Measurements from ENCODE around the gene DMD. TPM values are rescaled to one million over a fixed set of nuclear protein-coding genes. Genes with fewer than 3 reads are reported as not detected.

Gene DMD
- total RNA-seq, 2 donors from 2014 or later = 1.4 to 7.5 TPM

DNA sequence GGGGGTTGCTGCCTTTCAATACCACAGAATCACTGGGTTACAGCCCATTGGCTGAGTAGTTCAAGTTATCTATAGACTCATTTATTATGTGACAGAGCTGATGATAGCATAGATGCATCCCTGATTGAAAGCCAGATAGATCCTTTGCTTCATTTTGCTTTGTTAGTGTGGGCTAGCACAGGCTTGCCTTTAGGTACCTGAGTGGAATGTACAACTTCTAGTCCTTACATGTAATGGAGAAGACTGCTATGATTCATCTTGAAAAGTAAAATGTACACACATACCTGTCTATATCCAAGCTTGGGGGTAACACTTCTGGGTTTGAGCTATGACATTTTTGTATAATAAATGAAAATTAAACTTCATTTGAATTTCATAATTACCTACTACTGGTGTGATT, 1913.5 kb downstream of the DMD start:
- no peaks in the 10 kb centered on the region for H3K36me3 Mint-ChIP-seq (ENCODE audit: low read depth)
- no peak overlapping the region for H3K27ac Mint-ChIP-seq
- no peaks in the 10 kb centered on the region for H3K4me1 Mint-ChIP-seq
- H3K4me3 Mint-ChIP-seq = no peak overlapping the region
- no peak for ATAC-seq (replicated peaks)
- no peaks in the 10 kb centered on the region for H3K27me3 Mint-ChIP-seq
- H3K9me3 Mint-ChIP-seq = no peaks in the 10 kb centered on the region

DNA sequence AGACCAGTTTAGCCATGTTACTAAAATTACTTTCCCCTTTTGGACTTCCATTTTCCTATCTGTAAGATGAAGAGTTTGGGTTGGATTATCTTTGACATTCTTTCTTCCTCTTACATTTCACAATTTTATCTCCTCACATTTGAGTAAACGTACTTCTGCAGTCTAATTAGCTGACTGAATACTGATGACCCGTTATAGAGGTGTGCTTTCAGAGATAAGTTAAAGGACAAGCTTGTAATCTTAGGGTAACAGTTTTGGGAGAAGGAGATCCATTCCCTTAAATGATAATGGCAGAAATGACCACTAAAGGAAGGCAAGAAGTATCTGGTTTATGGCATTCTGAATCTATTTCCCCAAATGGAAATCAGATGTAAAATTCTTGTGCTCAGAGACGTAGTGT, 1916.9 kb downstream of the DMD start:
- Mint-ChIP-seq H3K27ac (no peak overlapping the region), H3K27me3 (no peaks in the 10 kb centered on the region), H3K4me3 (no peak overlapping the region), H3K4me1 (no peaks in the 10 kb centered on the region), H3K9me3 (no peaks in the 10 kb centered on the region), H3K36me3 (ENCODE audit: low read depth) (no peaks in the 10 kb centered on the region)
- ATAC-seq (replicated peaks) = no peak

DNA sequence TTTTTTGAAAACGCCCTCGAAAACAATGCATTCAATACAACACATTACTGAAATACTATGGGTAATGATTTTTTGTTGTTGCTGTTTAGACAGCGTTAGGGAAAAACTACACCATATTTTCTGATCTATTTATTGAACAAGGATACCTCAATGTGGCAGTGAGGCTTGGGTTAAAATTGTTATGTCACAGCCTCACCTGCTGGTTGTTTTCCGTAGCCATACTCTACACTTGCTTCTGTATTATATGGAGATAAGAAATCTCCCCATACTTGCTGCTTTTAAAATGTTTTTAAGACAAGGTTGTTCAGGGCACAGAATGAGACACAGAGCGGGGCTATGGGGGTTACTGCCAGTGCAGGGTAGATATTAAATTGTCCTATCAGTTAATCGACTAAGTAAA, 1917.9 kb downstream of the DMD start:
- no peak for ATAC-seq (replicated peaks)
- Mint-ChIP-seq H3K36me3 (ENCODE audit: low read depth) (no peaks in the 10 kb centered on the region), H3K27ac (no peak overlapping the region), H3K27me3 (no peaks in the 10 kb centered on the region), H3K4me1 (no peaks in the 10 kb centered on the region), H3K9me3 (no peaks in the 10 kb centered on the region), H3K4me3 (no peak overlapping the region)

- no peaks in the 10 kb centered on the region for H3K36me3 Mint-ChIP-seq (ENCODE audit: low read depth)
- no peak for ATAC-seq (replicated peaks)
- no peaks in the 10 kb centered on the region for H3K4me1 Mint-ChIP-seq
- no peak overlapping the region for H3K27ac Mint-ChIP-seq
- H3K4me3 Mint-ChIP-seq = no peak overlapping the region
- H3K27me3 Mint-ChIP-seq = no peaks in the 10 kb centered on the region
- no peaks in the 10 kb centered on the region for H3K9me3 Mint-ChIP-seq
These were observed 1920.2 kb downstream of the DMD start for GRCh38 chrX:31291131-31291530.

- Mint-ChIP-seq H3K9me3 (no peaks in the 10 kb centered on the region), H3K4me1 (no peaks in the 10 kb centered on the region), H3K36me3 (ENCODE audit: low read depth) (no peaks in the 10 kb centered on the region), H3K4me3 (no peak overlapping the region), H3K27ac (no peak overlapping the region), H3K27me3 (no peaks in the 10 kb centered on the region)
- ATAC-seq (replicated peaks) = no peak
These were observed 1923.5 kb downstream of the DMD start for GRCh38 chrX:31287861-31288260.

- no peaks in the 10 kb centered on the region for H3K27me3 Mint-ChIP-seq
- no peaks in the 10 kb centered on the region for H3K4me1 Mint-ChIP-seq
- H3K36me3 Mint-ChIP-seq (ENCODE audit: low read depth) = no peaks in the 10 kb centered on the region
- no peak overlapping the region for H3K4me3 Mint-ChIP-seq
- no peak for ATAC-seq (replicated peaks)
- H3K27ac Mint-ChIP-seq = no peak overlapping the region
- no peaks in the 10 kb centered on the region for H3K9me3 Mint-ChIP-seq
These were observed 1930.8 kb downstream of the DMD start for GRCh38 chrX:31280580-31280979.

DNA sequence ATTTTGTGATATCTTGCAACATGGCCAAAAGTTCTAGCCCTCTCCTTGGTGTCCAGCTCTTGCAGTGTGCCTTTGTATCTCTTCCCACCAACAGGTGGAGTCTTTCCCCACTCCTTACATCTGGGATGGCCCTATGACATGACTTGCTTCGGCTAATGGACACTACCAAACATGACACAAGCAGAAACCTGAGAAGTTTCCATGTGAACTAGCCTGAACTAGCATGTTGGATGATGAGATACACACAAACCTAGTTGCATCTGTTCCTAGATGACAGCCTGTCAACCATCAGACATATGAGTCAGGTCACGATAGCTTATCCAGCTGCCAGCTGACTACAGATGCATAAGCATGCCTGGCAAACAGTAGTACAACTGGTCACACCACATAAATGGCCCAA, 1932.0 kb downstream of the DMD start:
- Mint-ChIP-seq H3K27me3 (no peaks in the 10 kb centered on the region), H3K4me3 (no peak overlapping the region), H3K36me3 (ENCODE audit: low read depth) (no peaks in the 10 kb centered on the region), H3K9me3 (no peaks in the 10 kb centered on the region), H3K27ac (no peak overlapping the region), H3K4me1 (no peaks in the 10 kb centered on the region)
- no peak for ATAC-seq (replicated peaks)

DNA sequence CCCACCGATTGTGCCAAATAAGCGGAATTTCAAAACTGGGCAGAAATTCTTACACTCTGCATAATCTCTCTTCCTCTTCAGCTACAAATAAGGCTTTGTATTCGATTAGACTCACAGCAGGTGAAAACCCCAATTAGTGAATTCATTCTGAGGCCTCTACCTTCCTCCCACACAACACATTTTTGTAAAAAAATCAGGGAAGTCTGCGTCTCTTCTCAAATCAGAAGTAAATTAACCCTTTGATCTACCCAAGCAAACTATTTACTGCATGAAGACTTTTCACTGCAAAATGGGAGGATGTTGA, 1938.9 kb downstream of the DMD start:
- no peak overlapping the region for H3K4me3 Mint-ChIP-seq
- no peak for ATAC-seq (replicated peaks)

DNA sequence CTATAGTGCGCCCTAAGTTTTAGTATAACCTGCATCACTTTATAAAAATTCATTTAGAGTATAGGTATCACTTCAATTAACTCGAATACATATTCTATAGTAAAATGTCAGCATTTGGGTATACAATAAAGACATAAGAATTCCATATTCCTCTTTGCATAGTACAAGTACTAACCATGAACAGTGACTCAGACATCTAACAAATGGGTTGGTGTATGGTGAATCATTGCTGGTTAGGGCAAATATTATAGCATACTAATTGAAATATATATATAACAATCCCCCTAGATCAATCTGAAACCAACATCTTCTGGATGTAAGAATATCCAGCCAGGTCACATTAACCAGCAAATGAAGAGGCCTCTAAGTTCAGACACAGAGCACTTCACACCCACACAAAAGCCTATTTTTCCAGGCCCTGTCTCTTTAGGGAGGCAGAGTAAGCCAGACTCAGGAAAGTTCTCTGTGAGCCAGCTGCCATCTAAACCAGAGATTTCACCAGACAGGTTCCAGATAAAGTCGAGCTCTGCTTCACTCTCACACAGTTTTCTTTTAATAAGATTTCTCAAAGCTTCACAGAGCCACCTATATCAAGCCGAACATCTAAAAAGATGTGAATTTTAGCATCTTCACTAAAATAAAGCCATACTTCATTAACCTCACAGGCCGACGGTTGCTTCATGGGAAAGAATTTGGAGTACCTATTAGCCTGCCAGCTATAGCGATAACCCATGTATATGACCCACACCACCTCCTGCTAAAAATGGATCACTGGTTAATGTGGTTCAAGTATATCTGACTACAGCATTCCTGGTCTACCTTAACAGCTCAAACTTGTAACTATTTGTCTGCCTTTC, 1939.5 kb downstream of the DMD start:
- no peak for ATAC-seq (replicated peaks)

More for the DNA sequence above, 1938.9 kb downstream of the DMD start:
- H3K4me1 Mint-ChIP-seq = no peaks in the 10 kb centered on the region
- no peak overlapping the region for H3K27ac Mint-ChIP-seq
- no peaks in the 10 kb centered on the region for H3K27me3 Mint-ChIP-seq
- H3K9me3 Mint-ChIP-seq = no peaks in the 10 kb centered on the region
- H3K36me3 Mint-ChIP-seq (ENCODE audit: low read depth) = no peaks in the 10 kb centered on the region

DNA sequence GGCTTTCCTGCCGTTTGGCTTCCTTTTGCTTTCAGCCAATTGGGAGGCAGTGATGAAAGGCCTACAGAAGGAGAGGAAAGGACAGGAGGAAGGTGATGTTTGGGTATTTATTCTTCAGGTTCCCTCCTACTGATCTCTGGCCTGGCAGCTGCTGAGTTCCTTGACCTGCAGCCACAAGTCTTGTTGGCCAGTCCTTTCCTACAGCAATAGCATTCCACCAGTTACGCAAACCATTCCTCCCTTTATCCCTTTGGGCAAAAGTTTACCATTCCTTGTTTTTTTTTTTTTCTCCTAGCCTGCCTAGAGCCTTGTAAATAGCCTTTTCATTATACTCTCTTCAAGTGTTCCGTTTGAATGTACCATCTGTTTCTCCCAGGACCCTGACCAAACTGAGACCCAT, 1941.4 kb downstream of the DMD start:
- H3K4me3 Mint-ChIP-seq = no peak overlapping the region
- H3K27ac Mint-ChIP-seq = no peak overlapping the region
- no peaks in the 10 kb centered on the region for H3K4me1 Mint-ChIP-seq
- peaks cover 5% of the 10 kb centered on the region for H3K27me3 Mint-ChIP-seq
- no peaks in the 10 kb centered on the region for H3K36me3 Mint-ChIP-seq (ENCODE audit: low read depth)
- ATAC-seq (replicated peaks) = no peak
- no peaks in the 10 kb centered on the region for H3K9me3 Mint-ChIP-seq

More for the DNA sequence above, 1939.5 kb downstream of the DMD start:
- Mint-ChIP-seq H3K4me1 (no peaks in the 10 kb centered on the region), H3K27ac (no peak overlapping the region), H3K27me3 (no peaks in the 10 kb centered on the region), H3K9me3 (no peaks in the 10 kb centered on the region), H3K36me3 (ENCODE audit: low read depth) (no peaks in the 10 kb centered on the region), H3K4me3 (no peak overlapping the region)

- no peaks in the 10 kb centered on the region for H3K36me3 Mint-ChIP-seq (ENCODE audit: low read depth)
- H3K27me3 Mint-ChIP-seq = peaks cover 16% of the 10 kb centered on the region
- ATAC-seq (replicated peaks) = no peak
- no peaks in the 10 kb centered on the region for H3K9me3 Mint-ChIP-seq
- H3K4me3 Mint-ChIP-seq = no peak overlapping the region
- H3K4me1 Mint-ChIP-seq = no peaks in the 10 kb centered on the region
- no peak overlapping the region for H3K27ac Mint-ChIP-seq
These were observed 1943.0 kb downstream of the DMD start for GRCh38 chrX:31268359-31268758.

DNA sequence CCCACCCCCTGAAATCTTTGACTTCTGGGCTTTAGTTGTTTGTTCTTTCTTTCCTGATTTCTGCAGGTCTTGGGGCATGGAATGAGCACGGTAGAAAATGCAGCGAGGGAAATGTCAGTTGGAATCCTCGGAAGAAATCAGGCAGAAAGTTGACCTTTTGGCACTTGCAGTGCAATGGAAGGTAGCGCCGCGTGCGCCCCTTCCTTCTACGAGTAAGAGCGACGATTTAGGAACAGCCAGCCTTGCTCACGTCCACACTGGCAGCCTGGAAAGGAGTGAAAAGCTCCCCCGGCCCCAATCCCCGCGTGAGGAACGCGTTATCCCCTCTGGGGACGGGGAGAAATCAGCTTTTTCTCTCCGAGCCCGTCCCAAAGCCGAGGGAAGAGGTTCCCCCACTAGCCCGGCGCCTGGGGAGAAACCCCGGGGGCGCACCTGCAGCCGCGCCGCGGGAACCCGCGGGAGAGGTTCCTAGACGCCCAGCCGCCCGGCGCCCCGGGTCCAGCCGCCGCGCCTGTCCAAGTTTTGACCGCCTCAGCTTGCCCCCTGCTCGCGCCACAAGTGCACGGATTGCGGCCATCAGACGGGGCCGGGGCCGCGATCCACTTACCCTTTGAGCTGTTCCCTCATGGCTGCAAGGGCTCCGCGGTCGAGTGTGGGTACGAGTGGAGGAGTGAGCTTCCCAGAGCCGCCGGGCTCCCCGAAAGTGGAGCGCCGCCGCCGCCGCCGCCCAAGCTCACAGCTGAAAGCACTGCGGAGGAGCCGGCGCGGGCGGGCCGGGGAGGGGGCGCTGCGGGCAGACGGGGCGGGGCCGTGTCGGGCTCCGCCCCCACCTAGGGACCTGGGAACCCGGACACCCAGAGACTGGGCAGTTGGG, 1944.9 kb downstream of the DMD start:
- no peaks in the 10 kb centered on the region for H3K9me3 Mint-ChIP-seq
- ATAC-seq (replicated peaks) = peak; percentile 40
- peaks cover 16% of the 10 kb centered on the region for H3K27me3 Mint-ChIP-seq
- H3K4me3 Mint-ChIP-seq = peak overlapping the region; percentile 57
- H3K36me3 Mint-ChIP-seq (ENCODE audit: low read depth) = no peaks in the 10 kb centered on the region
- H3K27ac Mint-ChIP-seq = no peak overlapping the region
- no peaks in the 10 kb centered on the region for H3K4me1 Mint-ChIP-seq

GRCh38 chrX:31265383-31265782, 1946.0 kb downstream of the DMD start:
- no peak for ATAC-seq (replicated peaks)
- Mint-ChIP-seq H3K4me1 (no peaks in the 10 kb centered on the region), H3K27me3 (peaks cover 16% of the 10 kb centered on the region), H3K4me3 (no peak overlapping the region), H3K36me3 (ENCODE audit: low read depth) (no peaks in the 10 kb centered on the region), H3K27ac (no peak overlapping the region), H3K9me3 (no peaks in the 10 kb centered on the region)

DNA sequence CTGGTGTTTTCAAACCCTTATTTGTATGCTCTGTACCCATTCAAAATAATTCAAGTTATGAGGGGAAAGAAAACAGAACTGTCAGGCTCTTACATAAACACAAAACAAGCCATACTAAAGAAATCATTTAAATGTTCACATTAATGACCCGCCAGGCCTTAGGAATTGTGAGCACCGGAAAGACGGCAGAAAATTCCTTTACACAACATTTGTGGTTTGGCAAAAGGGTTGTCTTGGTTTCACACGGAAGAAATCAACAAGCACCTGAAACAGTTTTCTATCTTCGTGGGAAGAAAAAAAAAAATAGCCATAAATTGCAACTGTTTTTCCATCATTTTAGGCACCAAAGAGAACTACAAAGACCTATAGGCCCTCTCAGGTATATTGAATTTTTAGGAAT, 1951.0 kb downstream of the DMD start:
- Mint-ChIP-seq H3K27me3 (peaks cover 15% of the 10 kb centered on the region), H3K27ac (no peak overlapping the region), H3K9me3 (no peaks in the 10 kb centered on the region), H3K4me1 (no peaks in the 10 kb centered on the region), H3K4me3 (no peak overlapping the region), H3K36me3 (ENCODE audit: low read depth) (no peaks in the 10 kb centered on the region)
- ATAC-seq (replicated peaks) = no peak

DNA sequence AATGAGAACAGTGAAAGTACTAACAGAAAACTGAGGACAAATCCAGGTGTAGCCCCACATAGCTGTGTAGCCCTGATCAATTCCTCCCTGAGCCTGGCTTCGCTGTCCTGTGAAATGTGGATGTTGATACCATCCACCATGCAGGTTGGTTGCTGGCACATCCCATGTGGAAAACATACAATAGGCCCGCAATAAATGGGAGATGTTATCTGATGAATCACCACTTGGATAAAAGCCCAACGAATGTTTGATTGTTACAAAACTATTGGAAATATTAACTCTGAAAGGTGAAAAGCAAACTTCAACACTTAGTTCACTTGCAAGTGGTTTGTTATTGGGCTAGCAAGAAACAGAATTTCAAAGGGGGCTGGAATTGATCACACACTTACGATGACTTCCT, 1953.2 kb downstream of the DMD start:
- no peak for ATAC-seq (replicated peaks)
- no peaks in the 10 kb centered on the region for H3K9me3 Mint-ChIP-seq
- no peaks in the 10 kb centered on the region for H3K27me3 Mint-ChIP-seq
- no peak overlapping the region for H3K27ac Mint-ChIP-seq
- H3K36me3 Mint-ChIP-seq (ENCODE audit: low read depth) = no peaks in the 10 kb centered on the region
- no peaks in the 10 kb centered on the region for H3K4me1 Mint-ChIP-seq
- no peak overlapping the region for H3K4me3 Mint-ChIP-seq
